H1 (cell line): ENCODE data around the gene PSMD12. TPM values are rescaled to one million over a fixed set of nuclear protein-coding genes. Genes with fewer than 3 reads are reported as not detected.

Experiments
- CTCF ChIA-PET: fragments of 300-600 bp; sonication (Branson Sonifier 250); formaldehyde crosslinking; loops from one replicate; lab custom pipeline; 2021; ENCODE audit not compliant: partially characterized antibody; lab: Charles Lee
- POLR2A ChIA-PET: fragments of 300-600 bp; sonication (Branson Sonifier 250); formaldehyde crosslinking; loops from one replicate; lab custom pipeline; 2021; ENCODE audit warnings: inconsistent platforms; ENCODE audit not compliant: partially characterized antibody; lab: Charles Lee
- DNase-seq, 2 experiments: peaks; one replicate each; pipeline versions ENCODE4 v3.0.0 to v3.0.0-alpha.2; 2010 to 2022; ENCODE audit warnings: low spot score in 2 of 2, low read depth in 1 of 2, mixed read lengths in 1 of 2
- FAIRE-seq: peaks from 2 replicates; lab custom pipeline; 2011; peaks lifted over from hg19 to GRCh38; lab: Jason Lieb, UNC
- H2AFZ ChIP-seq: 2 replicates; pipeline ENCODE4 v1.8.1; 2012; ENCODE audit warnings: low read length, inconsistent platforms
- H2AK5ac ChIP-seq: 2 replicates; pipeline ENCODE4 v1.6.1; 2013; ENCODE audit warnings: low read depth, low read length
- H2BK120ac ChIP-seq: replicated peaks from 2 replicates; pipeline ENCODE3; 2013; ENCODE audit warnings: low read depth, low read length, inconsistent platforms
- H2BK12ac ChIP-seq: 2 replicates; pipeline ENCODE4 v1.6.1; 2013; ENCODE audit warnings: low read depth, low read length
- H2BK15ac ChIP-seq: 2 replicates; pipeline ENCODE4 v1.6.1; 2013; ENCODE audit warnings: low read length
- H2BK20ac ChIP-seq: 2 replicates; pipeline ENCODE4 v1.6.1; 2013; ENCODE audit warnings: low read length
- H2BK5ac ChIP-seq: 2 replicates; pipeline ENCODE4 v1.6.1; 2013; ENCODE audit warnings: low read depth, low read length
- H3K14ac ChIP-seq: 2 replicates; pipeline ENCODE4 v1.6.1; 2013; ENCODE audit warnings: inconsistent platforms; ENCODE audit not compliant: insufficient read length
- H3K18ac ChIP-seq: 2 replicates; pipeline ENCODE4 v1.6.1; 2013; ENCODE audit warnings: low read length; ENCODE audit errors: extremely low read depth
- H3K23ac ChIP-seq: 2 replicates; pipeline ENCODE4 v1.6.1; 2013; ENCODE audit warnings: inconsistent platforms; ENCODE audit not compliant: insufficient read length
- H3K23me2 ChIP-seq: 2 replicates; pipeline ENCODE4 v1.6.1; 2013; ENCODE audit warnings: low read depth, low read length
- H3K27ac ChIP-seq: 2 replicates; pipeline ENCODE4 v1.6.1; 2011; ENCODE audit warnings: low read depth, low read length, inconsistent platforms
- H3K27me3 ChIP-seq, 4 experiments: replicated peaks in 1 of 4; 1 replicate in 1 of 4; 2 replicates in 3 of 4; pipeline versions ENCODE4 v1.6.1 to v1.8.1; 2011 to 2013; ENCODE audit warnings: low read length in 3 of 4, mild to moderate bottlenecking in 3 of 4, inconsistent platforms in 2 of 4, mixed read lengths in 2 of 4, moderate library complexity in 1 of 4; ENCODE audit not compliant: control insufficient read depth in 3 of 4, insufficient read depth in 3 of 4; ENCODE audit errors: extremely low read depth in 1 of 4
- H3K36me3 ChIP-seq, 4 experiments: 2 replicates each; pipeline versions ENCODE4 v1.6.1 to v1.8.1; 2011 to 2013; ENCODE audit warnings: mild to moderate bottlenecking in 4 of 4, low read length in 3 of 4, moderate library complexity in 2 of 4, control low read depth in 1 of 4, inconsistent platforms in 1 of 4; ENCODE audit not compliant: insufficient read depth in 4 of 4, control insufficient read depth in 2 of 4
- H3K4ac ChIP-seq: replicated peaks from 2 replicates; pipeline ENCODE3; 2013; ENCODE audit warnings: low read length, low read depth, mixed read lengths, inconsistent platforms; ENCODE audit not compliant: insufficient read length
- H3K4me1 ChIP-seq, 4 experiments: replicated peaks in 1 of 4; 1 replicate in 1 of 4; 2 replicates in 3 of 4; pipeline versions ENCODE4 v1.6.1 to v1.8.1; 2011 to 2013; ENCODE audit warnings: low read length in 3 of 4, inconsistent platforms in 2 of 4, mixed read lengths in 1 of 4; ENCODE audit not compliant: insufficient read depth in 4 of 4, control insufficient read depth in 3 of 4
- H3K4me2 ChIP-seq, 2 experiments: 2 replicates each; pipeline versions ENCODE4 v1.6.1 to v1.8.1; 2011 to 2013; ENCODE audit warnings: low read depth in 2 of 2, low read length in 2 of 2, control low read depth in 1 of 2, inconsistent platforms in 1 of 2, mild to moderate bottlenecking in 1 of 2; ENCODE audit not compliant: insufficient read depth in 1 of 2
- H3K4me3 ChIP-seq, 4 experiments: fragments of 200-600, 300-600 bp in 1 of 4; sonication (generic), shearing (Covaris generic), sonication (Bioruptor Twin) in 1 of 4; 2 replicates each; pipeline versions ENCODE4 v1.5.1 to v1.8.1; 2011 to 2016; ENCODE audit warnings: low read length in 4 of 4, low read depth in 3 of 4, control low read depth in 2 of 4, inconsistent platforms in 2 of 4, mild to moderate bottlenecking in 2 of 4, mixed read lengths in 1 of 4, moderate library complexity in 1 of 4; ENCODE audit not compliant: insufficient read depth in 2 of 4; ENCODE audit errors: extremely low read depth in 1 of 4
- H3K56ac ChIP-seq: replicated peaks from 2 replicates; pipeline ENCODE3; 2013; ENCODE audit warnings: low read depth, mild to moderate bottlenecking, mixed read lengths, low read length, inconsistent platforms; ENCODE audit not compliant: insufficient read length
- H3K79me1 ChIP-seq: 2 replicates; pipeline ENCODE4 v1.6.1; 2013; ENCODE audit warnings: low read depth, low read length, control low read depth
- H3K79me2 ChIP-seq, 2 experiments: 2 replicates each; pipeline versions ENCODE4 v1.6.1 to v1.8.1; 2012 to 2013; ENCODE audit warnings: low read length in 2 of 2, mild to moderate bottlenecking in 2 of 2, inconsistent platforms in 1 of 2; ENCODE audit not compliant: insufficient read depth in 2 of 2, control insufficient read depth in 1 of 2
- H3K9ac ChIP-seq, 4 experiments: replicated peaks in 1 of 4; 1 replicate in 1 of 4; 2 replicates in 3 of 4; pipeline versions ENCODE4 v1.6.1 to v1.8.1; 2011 to 2013; ENCODE audit warnings: low read depth in 3 of 4, low read length in 3 of 4, control low read depth in 2 of 4, mild to moderate bottlenecking in 2 of 4, moderate library complexity in 2 of 4, inconsistent platforms in 1 of 4; ENCODE audit errors: extremely low read depth in 1 of 4
- H3K9me3 ChIP-seq, 2 experiments: 2 replicates each; pipeline versions ENCODE4 v1.6.1 to v1.8.1; 2012 to 2013; ENCODE audit warnings: mild to moderate bottlenecking in 2 of 2, moderate library complexity in 2 of 2, control low read depth in 1 of 2, inconsistent platforms in 1 of 2, low read depth in 1 of 2, low read length in 1 of 2, mixed read lengths in 1 of 2; ENCODE audit not compliant: insufficient read depth in 2 of 2
- H4K20me1 ChIP-seq, 2 experiments: replicated peaks in 1 of 2; 2 replicates each; pipeline versions ENCODE3 to v1.8.1; 2011 to 2013; ENCODE audit warnings: inconsistent platforms in 2 of 2, low read length in 2 of 2, mild to moderate bottlenecking in 1 of 2; ENCODE audit not compliant: insufficient read depth in 2 of 2, control insufficient read depth in 1 of 2
- H4K5ac ChIP-seq: 2 replicates; pipeline ENCODE4 v1.6.1; 2013; ENCODE audit warnings: low read length, low read depth, mixed read lengths, inconsistent platforms; ENCODE audit not compliant: insufficient read length
- H4K8ac ChIP-seq: 2 replicates; pipeline ENCODE4 v1.8.0; 2013; ENCODE audit warnings: mild to moderate bottlenecking, moderate library complexity, low read length, inconsistent platforms; ENCODE audit not compliant: insufficient read depth; ENCODE audit errors: extremely low read depth
- H4K91ac ChIP-seq: replicated peaks from 2 replicates; pipeline ENCODE3; 2013; ENCODE audit warnings: low read length, mixed read lengths, inconsistent platforms; ENCODE audit not compliant: insufficient read length
- ASH2L ChIP-seq: fragments of 200-600, 300-600 bp; sonication (generic); IDR thresholded peaks from one replicate; pipeline ENCODE4 v1.7.1; 2017; ENCODE audit warnings: low read length
- CHD2 ChIP-seq: IDR thresholded peaks from 2 replicates; pipeline ENCODE4 v1.6.1; 2012; ENCODE audit warnings: low read length, improper control_type of control experiment
- CREB1 ChIP-seq: IDR thresholded peaks from 2 replicates; pipeline ENCODE4 v1.6.1; 2012; ENCODE audit warnings: inconsistent platforms
- CTCF ChIP-seq, 3 experiments: IDR thresholded peaks; 1 replicate in 2 of 3; 2 replicates in 1 of 3; pipeline versions ENCODE4 v1.5.1 to v1.6.1; 2011; ENCODE audit warnings: low read length in 3 of 3, mild to moderate bottlenecking in 3 of 3, inconsistent platforms in 2 of 3, low read depth in 1 of 3, moderate library complexity in 1 of 3; ENCODE audit not compliant: insufficient read depth in 1 of 3; ENCODE audit errors: control extremely low read depth in 1 of 3
- EGR1 ChIP-seq: IDR thresholded peaks from 2 replicates; pipeline ENCODE4 v1.6.1; 2011; ENCODE audit warnings: low read depth, low read length, borderline replicate concordance
- HDAC6 ChIP-seq: IDR thresholded peaks from one replicate; pipeline ENCODE4 v1.7.1; 2012; ENCODE audit warnings: low read depth, mild to moderate bottlenecking, inconsistent platforms, low read length, moderate library complexity
- RXRA ChIP-seq: IDR thresholded peaks from 2 replicates; pipeline ENCODE4 v1.6.1; 2011; ENCODE audit warnings: low read depth, mild to moderate bottlenecking, low read length, moderate library complexity; ENCODE audit not compliant: insufficient read depth
- SAP30 ChIP-seq: fragments of 300-600 bp; sonication (generic); IDR thresholded peaks from 2 replicates; pipeline ENCODE4 v1.7.1; 2012; ENCODE audit warnings: low read length, moderate library complexity, mild to moderate bottlenecking, inconsistent platforms; ENCODE audit not compliant: insufficient read depth, insufficient replicate concordance
- SUZ12 ChIP-seq: fragments of 200-600 bp; sonication (generic); IDR thresholded peaks from 2 replicates; pipeline ENCODE4 v1.6.1; 2012; ENCODE audit warnings: mild to moderate bottlenecking, inconsistent platforms, low read length, moderate library complexity, mixed read lengths
- whole genome bisulfite sequencing, 2 experiments: shearing (Covaris generic) in 1 of 2; methylation state at CpG; one replicate each; pipeline versions ENCODE4 v1.1.6 to v1.1.7; 2013 to 2015; ENCODE audit warnings: low lambda C conversion rate in 2 of 2, mixed read lengths in 2 of 2, inconsistent platforms in 1 of 2, low coverage in 1 of 2, missing lambda C conversion rate in 1 of 2; ENCODE audit not compliant: insufficient replicate concordance in 2 of 2, insufficient coverage in 1 of 2, insufficient read length in 1 of 2; ENCODE audit errors: extremely low coverage in 1 of 2, missing lambda C conversion rate in 1 of 2; 5-methylcytosine and 5-hydroxymethylcytosine counted together
- polyA plus RNA-seq, 7 experiments: library from polyadenylated mRNA; depleted of rRNA in 3 of 7; stranded (reverse) in 5 of 7; unstranded in 2 of 7; fragments of >200 nt in 5 of 7; fragments of 200-250 nt in 2 of 7; gene quantifications; 1 replicate in 5 of 7; 2 replicates in 1 of 7; 4 replicates in 1 of 7; pipeline versions ENCODE4 v1.2.1 to v1.2.3, GENCODE V29; 2011 to 2013; ENCODE audit warnings: missing spikeins in 2 of 7, mixed read lengths in 2 of 7
- total RNA-seq: library from RNA; stranded (reverse); fragmentation: NEBNext Ultra II Directional; extraction: Animal tissue kit (Norgen Biotek cat#: 25700); gene quantifications from 2 replicates; pipeline ENCODE4 v1.2.1, GENCODE V29; 2021

The PSMD12 gene
- total and polyA plus RNA-seq, 2 of the 8 experiments (the other 6 are each of a cell fraction or from before 2014, with no cell fraction given) = 14.0 to 82.4 TPM

GRCh38 chr17:67293251-67294203, 72.8 kb downstream of the PSMD12 start:
- Histone ChIP-seq H3K4ac (no peak overlapping the region), H3K14ac (no peak overlapping the region), H3K56ac (no peak overlapping the region), H4K8ac (peak overlapping the region; percentile 45; the same call in 1 of the 2 replicates), H2BK15ac (no peak overlapping the region), H2AK5ac (no peak overlapping the region), H3K27ac (no peak overlapping the region), H3K23ac (no peak overlapping the region), H2AFZ (0 out of 2 replicates have a peak overlapping the region, but pooled peaks have one; percentile 68), H3K4me3 (no peak overlapping the region), H3K18ac (no peak overlapping the region), H2BK120ac (no peak overlapping the region), H2BK5ac (no peak overlapping the region), H3K27me3 (no peaks in the 10 kb centered on the region), H3K4me2 (no peak overlapping the region), H2BK12ac (no peak overlapping the region), H4K5ac (no peak overlapping the region), H3K4me1 (peaks cover 0 to 7% (median 0%) of the 10 kb centered on the region in 4 experiments; a peak in 1 of 7 replicates), H3K36me3 (no peaks in the 10 kb centered on the region), H2BK20ac (no peak overlapping the region), H3K9me3 (no peaks in the 10 kb centered on the region), H3K79me1 (no peaks in the 10 kb centered on the region), H3K23me2 (no peaks in the 10 kb centered on the region), H4K20me1 (no peaks in the 10 kb centered on the region), H4K91ac (no peak overlapping the region), H3K79me2 (no peaks in the 10 kb centered on the region), H3K9ac (no peak overlapping the region)
- DNase-seq = peak; percentile 57 to 79
- peak; percentile 78 for FAIRE-seq
- WGBS, 2 experiments = 76% methylated on average over 32 of the region's 32 CpGs; no CpG with 5 or more reads in 1 of the 2 experiments
- ChIA-PET CTCF (interaction anchor here (0.6 to 23.4 kb wide), 20 partner anchors 9 to 1439 kb away, joined by 3 to 253 read pairs (median 4); partner anchors contain the start of gene HELZ), POLR2A (interaction anchor here (0.9 kb wide), 1 partner anchor 72 kb away, joined by 3 read pairs; no protein-coding TSS in a partner anchor)
- no peak for TF ChIP-seq SUZ12
- TF ChIP-seq CREB1 = no peak
- no peak for TF ChIP-seq RXRA
- TF ChIP-seq EGR1 = 0 out of 2 replicates have a peak, but pooled peaks have one; percentile 34
- TF ChIP-seq HDAC6 = no peak
- TF ChIP-seq CTCF (IDR thresholded peaks at IDR 0.05; ENCODE audit: control extremely low read depth in 1 of 3, insufficient read depth in 1 of 3, low read depth in 1 of 3, low read length in 3 of 3) = peak; percentile 81 to 90 (median 83)
- TF ChIP-seq ASH2L = no peak
- TF ChIP-seq SAP30 = no peak
- no peak for TF ChIP-seq CHD2
